K562 (cell line): Measurements from ENCODE around the gene SMIM22. TPM values are rescaled to one million over a fixed set of nuclear protein-coding genes. Genes with fewer than 3 reads are reported as not detected.

Source experiments
- ATAC-seq: fragments of 200-7000 bp; cut with Tn5 transposase; 3 replicates; pipeline ENCODE4 v1.9.1; 2020; ENCODE audit warnings: moderate library complexity
- BruUV-seq: library from RNA; stranded (reverse); fragments of 400-500 nt; replicated peaks from 2 replicates; lab custom pipeline; 2021; lab: Mats Ljungman, UMichigan
- CTCF ChIA-PET: fragments of 300-600 bp; formaldehyde crosslinking; extraction: SDS; loops from one replicate; lab custom pipeline; 2021; ENCODE audit warnings: low intra/inter-chr PET ratio; lab: Yijun Ruan, JAX
- POLR2A ChIA-PET: fragments of 300-600, 350-650 bp; sonication (Branson Sonifier 250); formaldehyde crosslinking; extraction: SDS; loops from one replicate; lab custom pipeline; 2021; ENCODE audit warnings: antibody characterized with exemption, inconsistent platforms; lab: Yijun Ruan, JAX
- DNase-seq, 4 experiments: peaks; one replicate each; pipeline versions ENCODE4 v3.0.0 to v3.0.0-alpha.2; 2011 to 2018; ENCODE audit warnings: low spot score in 3 of 4, mixed read lengths in 3 of 4; ENCODE audit errors: extremely low read depth in 1 of 4
- FAIRE-seq: peaks from 2 replicates; lab custom pipeline; 2011; peaks lifted over from hg19 to GRCh38; lab: Jason Lieb, UNC
- H2AFZ ChIP-seq: 2 replicates; pipeline ENCODE4 v1.6.0; 2011; ENCODE audit warnings: low read depth, low read length, control low read depth, inconsistent platforms
- H3K27ac ChIP-seq: fragments of 200-600 bp; 3 replicates; pipeline ENCODE4 v1.8.0; 2011; ENCODE audit warnings: low read depth, mild to moderate bottlenecking, control low read depth, inconsistent platforms, low read length, moderate library complexity, mixed read lengths; ENCODE audit errors: extremely low read depth
- H3K27me3 ChIP-seq, 2 experiments: fragments of 300-600 bp in 1 of 2; 2 replicates in 1 of 2; 3 replicates in 1 of 2; pipeline versions ENCODE4 v1.6.0 to v1.8.0; 2011; ENCODE audit warnings: inconsistent platforms in 2 of 2, low read length in 2 of 2, mild to moderate bottlenecking in 1 of 2, mixed read lengths in 1 of 2, moderate library complexity in 1 of 2; ENCODE audit not compliant: control insufficient read depth in 2 of 2, insufficient read depth in 2 of 2
- H3K36me3 ChIP-seq: fragments of 300-600 bp; 3 replicates; pipeline ENCODE4 v1.8.0; 2011; ENCODE audit warnings: mild to moderate bottlenecking, low read length, inconsistent platforms; ENCODE audit not compliant: control insufficient read depth, insufficient read depth
- H3K4me1 ChIP-seq, 2 experiments: fragments of 200-600 bp in 1 of 2; replicated peaks in 1 of 2; 2 replicates in 1 of 2; 3 replicates in 1 of 2; pipeline versions ENCODE4 v1.5.1 to v1.8.0; 2011; ENCODE audit warnings: inconsistent platforms in 2 of 2, low read length in 2 of 2, mild to moderate bottlenecking in 1 of 2, mixed read lengths in 1 of 2, moderate library complexity in 1 of 2; ENCODE audit not compliant: control insufficient read depth in 2 of 2, insufficient read depth in 2 of 2
- H3K4me2 ChIP-seq: 2 replicates; pipeline ENCODE4 v1.6.1; 2011; ENCODE audit warnings: low read length, control low read depth, inconsistent platforms, mixed read lengths; ENCODE audit not compliant: insufficient read depth
- H3K4me3 ChIP-seq: fragments of 200-600 bp; sonication (generic), shearing (Covaris generic); 2 replicates; pipeline ENCODE4 v1.5.1; 2016; ENCODE audit warnings: control low read depth, inconsistent platforms
- H3K79me2 ChIP-seq: fragments of 200-600 bp; 3 replicates; pipeline ENCODE4 v1.8.0; 2011; ENCODE audit warnings: low read length, inconsistent platforms; ENCODE audit not compliant: control insufficient read depth, insufficient read depth
- H3K9ac ChIP-seq, 2 experiments: 2 replicates each; pipeline versions ENCODE4 v1.6.0 to v1.6.1; 2011; ENCODE audit warnings: low read depth in 2 of 2, low read length in 2 of 2, control low read depth in 1 of 2, inconsistent platforms in 1 of 2, mild to moderate bottlenecking in 1 of 2, mixed read lengths in 1 of 2; ENCODE audit not compliant: insufficient read depth in 1 of 2
- H3K9me1 ChIP-seq: one replicate; pipeline ENCODE4 v1.6.0; 2011; ENCODE audit warnings: inconsistent platforms, mild to moderate bottlenecking, low read length, moderate library complexity; ENCODE audit not compliant: control insufficient read depth, insufficient read depth
- H3K9me3 ChIP-seq: replicated peaks from 2 replicates; pipeline ENCODE4 v1.5.1; 2011; ENCODE audit warnings: low read depth, low read length, inconsistent platforms; ENCODE audit not compliant: control insufficient read depth, insufficient read depth
- H4K20me1 ChIP-seq: replicated peaks from 2 replicates; pipeline ENCODE4 v1.6.1; 2011; ENCODE audit warnings: low read length, inconsistent platforms, mixed read lengths; ENCODE audit not compliant: control insufficient read depth, insufficient read depth
- ARHGAP35 ChIP-seq: fragments of 450-650 bp; IDR thresholded peaks from 2 replicates; pipeline ENCODE4 v1.6.1; 2018; ENCODE audit not compliant: partially characterized antibody
- CGGBP1 ChIP-seq: fragments of 250-450 bp; sonication (Bioruptor Pico); IDR thresholded peaks from 2 replicates; pipeline ENCODE4 v1.9.0; 2021; ENCODE audit warnings: mild to moderate bottlenecking
- CREB5 ChIP-seq: fragments of 250-450 bp; sonication (Bioruptor Pico); IDR thresholded peaks from 2 replicates; pipeline ENCODE4 v1.5.0; 2020; ENCODE audit warnings: mild to moderate bottlenecking
- ELF2 ChIP-seq: fragments of 250-450 bp; sonication (Bioruptor Pico); IDR thresholded peaks from 2 replicates; pipeline ENCODE4 v1.5.0; 2021; ENCODE audit warnings: mild to moderate bottlenecking
- GTF2F1 ChIP-seq: IDR thresholded peaks from 2 replicates; pipeline ENCODE4 v1.6.1; 2011; ENCODE audit warnings: low read depth, low read length, improper control_type of control experiment
- HDAC2 ChIP-seq: fragments of 450-650 bp; IDR thresholded peaks from 2 replicates; pipeline ENCODE4 v1.6.1; 2016; ENCODE audit warnings: mild to moderate bottlenecking
- HDGF ChIP-seq: fragments of 450-650 bp; IDR thresholded peaks from 2 replicates; pipeline ENCODE4 v1.6.1; 2016
- NCOA6 ChIP-seq: fragments of 450-650 bp; IDR thresholded peaks from 2 replicates; pipeline ENCODE4 v1.6.1; 2017; ENCODE audit warnings: mild to moderate bottlenecking
- NR2F6 ChIP-seq: fragments of 450-650 bp; formaldehyde crosslinking; IDR thresholded peaks from 2 replicates; pipeline ENCODE4 v1.4.0; 2020; ENCODE audit warnings: mild to moderate bottlenecking
- STAG1 ChIP-seq: sonication (generic); formaldehyde crosslinking; IDR thresholded peaks from 2 replicates; pipeline ENCODE4 v1.5.0; 2020; ENCODE audit warnings: missing genetic modification reagents, borderline replicate concordance
- TCF15 ChIP-seq: fragments of 250-450 bp; sonication (Bioruptor Pico); IDR thresholded peaks from 2 replicates; pipeline ENCODE4 v1.8.0; 2022; ENCODE audit warnings: moderate library complexity, mild to moderate bottlenecking, inconsistent platforms
- ZBTB9 ChIP-seq: fragments of 450-650 bp; formaldehyde crosslinking; IDR thresholded peaks from 2 replicates; pipeline ENCODE4 v1.4.0; 2020; ENCODE audit warnings: mild to moderate bottlenecking, moderate library complexity
- ZC3H11A ChIP-seq: IDR thresholded peaks from 2 replicates; pipeline ENCODE4 v1.6.1; 2012; ENCODE audit warnings: low read depth, low read length, improper control_type of control experiment
- WGBS: fragments of 100-300 bp; shearing (Covaris generic); methylation state at CpG from one replicate; pipeline ENCODE4 v1.1.6; 2016; ENCODE audit warnings: low coverage, mixed read lengths; ENCODE audit not compliant: insufficient coverage; ENCODE audit errors: missing lambda C conversion rate; 5-methylcytosine and 5-hydroxymethylcytosine counted together
- in situ Hi-C: fragments of 300-500 bp; cut with MboI; formaldehyde crosslinking; loops from 4 replicates; pipeline ENCODE4 v1.15.0; 2018; ENCODE audit warnings: inconsistent platforms, mixed read lengths
- intact Hi-C: fragments of 100-400 bp; cut with micrococcal nuclease; formaldehyde crosslinking; loops from 2 replicates; pipeline ENCODE4 v1.14.2; 2022
- polyA plus RNA-seq, 8 experiments: library from polyadenylated mRNA; depleted of rRNA in 4 of 8; stranded (reverse) in 5 of 8; unstranded in 3 of 8; fragments of >200 nt; fragmentation: Nextera tagmentation in 2 of 8; fragmentation: Illumina TruSeq in 1 of 8; extraction: Ambion mirVana in 2 of 8; extraction: Trizol in 1 of 8; gene quantifications; 2 replicates each; pipeline versions ENCODE4 v1.2.1 to v1.2.3, GENCODE V29; 2011 to 2014; ENCODE audit warnings: inconsistent platforms in 1 of 8, missing spikeins in 1 of 8
- total RNA-seq, 7 experiments: library from RNA; depleted of rRNA in 6 of 7; stranded (reverse); fragments of >200 nt in 6 of 7; fragmentation: Illumina TruSeq in 2 of 7; extraction: Trizol in 2 of 7; gene quantifications; 2 replicates each; pipeline versions ENCODE4 v1.2.1 to v1.2.3, GENCODE V29; 2011 to 2021; ENCODE audit warnings: low replicate concordance in 1 of 7

SMIM22 gene
- total and polyA plus RNA-seq, 9 of the 15 experiments (the other 6 are each of a cell fraction or from before 2014, with no cell fraction given): not detected

- intact Hi-C loops (no loop called here), in situ Hi-C loops (no loop called here)
- ChIA-PET CTCF (no interaction called here), POLR2A (interaction anchor here (0.6 to 1.2 kb wide), 2 partner anchors 9 to 143 kb away, joined by 3 to 4 read pairs; partner anchors contain the start of gene SEPTIN12)
- no TSS peak for BruUV-seq
- peaks cover 10 to 55% of the 10 kb centered on the region in 2 experiments; a peak in 4 of 5 replicates for H3K4me1 ChIP-seq
- 91% methylated on average over 15 of the region's 22 CpGs for WGBS
- H3K27me3 ChIP-seq: no peaks in the 10 kb centered on the region
- no peaks in the 10 kb centered on the region for H4K20me1 ChIP-seq
- H3K9me1 ChIP-seq: no peaks in the 10 kb centered on the region
- H3K27ac ChIP-seq: no peak overlapping the region
- DNase-seq (no peak), ATAC-seq (no peak), FAIRE-seq (no peak)
- H3K79me2 ChIP-seq: peaks cover 6% of the 10 kb centered on the region; the same call in 1 of the 3 replicates
- no peak overlapping the region for H2AFZ ChIP-seq
- peaks cover 13% of the 10 kb centered on the region; the same call in 1 of the 3 replicates for H3K36me3 ChIP-seq
- no peaks in the 10 kb centered on the region for H3K9me3 ChIP-seq
- H3K4me3 ChIP-seq: no peak overlapping the region
- H3K4me2 ChIP-seq: no peak overlapping the region
- H3K9ac ChIP-seq: no peak overlapping the region; a peak in 1 of 4 replicates
- TF ChIP-seq ARHGAP35 (no peak), ZBTB9 (CRISPR knock-in tag) (no peak), NR2F6 (CRISPR knock-in tag) (no peak), CREB5 (no peak), ZC3H11A (no peak), ELF2 (CRISPR knock-in tag) (no peak), HDAC2 (no peak), NCOA6 (no peak), CGGBP1 (CRISPR knock-in tag) (no peak), TCF15 (CRISPR knock-in tag) (no peak), STAG1 (CRISPR knock-in tag) (no peak), GTF2F1 (no peak), HDGF (no peak)
Measured at GRCh38 chr16:4797805-4798252, 2.7 kb downstream of the SMIM22 start.
